K562 (cell line): ENCODE results near the gene CELSR1. TPM values are rescaled to one million over a fixed set of nuclear protein-coding genes. Genes with fewer than 3 reads are reported as not detected.

Experiments
- ATF3 ChIP-seq, 2 experiments: fragments of 450-650 bp in 1 of 2; sonication (generic) in 1 of 2; formaldehyde crosslinking in 1 of 2; IDR thresholded peaks in 1 of 2; conservative IDR thresholded peaks in 1 of 2; 2 replicates each; pipeline versions ENCODE4 v1.6.1 to v1.8.1; 2016 to 2023; ENCODE audit warnings: mild to moderate bottlenecking in 2 of 2, moderate library complexity in 2 of 2, inconsistent platforms in 1 of 2, missing genetic modification reagents in 1 of 2
- POLR2G ChIP-seq: fragments of 200-400 bp; formaldehyde crosslinking; IDR thresholded peaks from 2 replicates; pipeline ENCODE4 v1.6.1; 2017; ENCODE audit warnings: low read depth, mild to moderate bottlenecking, antibody characterized with exemption, low read length, moderate library complexity
- SLC30A9 ChIP-seq: fragments of 250-450 bp; sonication (Bioruptor Pico); IDR thresholded peaks from 2 replicates; pipeline ENCODE4 v1.8.0; 2022; ENCODE audit warnings: mild to moderate bottlenecking, moderate library complexity
- TRIM25 ChIP-seq: fragments of 450-650 bp; IDR thresholded peaks from 2 replicates; pipeline ENCODE4 v1.7.0; 2016; ENCODE audit warnings: borderline replicate concordance
- ZNF740 ChIP-seq, 3 experiments: fragments of 200-800 bp in 1 of 3; sonication (Bioruptor generic) in 1 of 3; sonication (generic) in 1 of 3; formaldehyde crosslinking in 1 of 3; IDR thresholded peaks; 2 replicates each; pipeline versions ENCODE4 v1.6.1 to v1.8.0; 2016 to 2022; ENCODE audit warnings: mild to moderate bottlenecking in 2 of 3, missing compliant biosample characterization in 2 of 3, missing genetic modification characterization in 2 of 3, missing genetic modification reagents in 1 of 3
- polyA plus RNA-seq, 8 experiments: library from polyadenylated mRNA; depleted of rRNA in 4 of 8; stranded (reverse) in 5 of 8; unstranded in 3 of 8; fragments of >200 nt; fragmentation: Nextera tagmentation in 2 of 8; fragmentation: Illumina TruSeq in 1 of 8; extraction: Ambion mirVana in 2 of 8; extraction: Trizol in 1 of 8; gene quantifications; 2 replicates each; pipeline versions ENCODE4 v1.2.1 to v1.2.3, GENCODE V29; 2011 to 2014; ENCODE audit warnings: inconsistent platforms in 1 of 8, missing spikeins in 1 of 8
- total RNA-seq, 7 experiments: library from RNA; depleted of rRNA in 6 of 7; stranded (reverse); fragments of >200 nt in 6 of 7; fragmentation: Illumina TruSeq in 2 of 7; extraction: Trizol in 2 of 7; gene quantifications; 2 replicates each; pipeline versions ENCODE4 v1.2.1 to v1.2.3, GENCODE V29; 2011 to 2021; ENCODE audit warnings: low replicate concordance in 1 of 7

CELSR1 gene
- total and polyA plus RNA-seq, 9 of the 15 experiments (the other 6 are each of a cell fraction or from before 2014, with no cell fraction given): under 0.01 to 0.09 TPM; not detected in 7

GRCh38 chr22:46393873-46394272 is 143.5 kb downstream of the CELSR1 start (continued):
- TF ChIP-seq TRIM25 (no peak), ZNF740 (CRISPR knock-in tag; IDR thresholded peaks at IDR 0.05) (no peak), ZNF740 (tag; IDR thresholded peaks at IDR 0.05) (no peak), POLR2G (no peak), SLC30A9 (no peak), ATF3 (IDR thresholded peaks at IDR 0.05) (no peak), ATF3 (CRISPR knock-in tag; conservative IDR thresholded peaks at IDR 0.05) (no peak)
